Body of pancreas (tissue), 4 donors: Measurements from ENCODE around the gene NEB. TPM values are rescaled to one million over a fixed set of nuclear protein-coding genes. Genes with fewer than 3 reads are reported as not detected.

ENCODE experiments used
- ATAC-seq: fragments of 150-250 bp; one replicate; pipeline ENCODE4 v1.9.1; 2016
- DNase-seq, 4 donors: peaks; one replicate each; pipeline ENCODE4 v3.0.0-alpha.2; 2019
- H3K27ac ChIP-seq, 4 donors: fragments of 200-600 bp; sonication (generic); 1 replicate in 3 of 4; 2 replicates in 1 of 4; pipeline versions ENCODE4 v1.5.1 to v1.6.1; 2016 to 2019; ENCODE audit warnings: mild to moderate bottlenecking in 1 of 4, mixed read lengths in 1 of 4, moderate library complexity in 1 of 4
- H3K27me3 ChIP-seq, 2 donors: fragments of 200-600 bp; sonication (generic); one replicate each; pipeline ENCODE4 v1.6.0; 2016; ENCODE audit warnings: mild to moderate bottlenecking in 1 of 2
- H3K36me3 ChIP-seq, 2 donors: fragments of 200-600 bp; sonication (generic); replicated peaks in 1 of 2; 2 replicates each; pipeline ENCODE4 v1.5.1; 2016; ENCODE audit warnings: low read depth in 2 of 2; ENCODE audit not compliant: insufficient read depth in 1 of 2
- H3K4me1 ChIP-seq: fragments of 200-600 bp; sonication (generic); one replicate; pipeline ENCODE4 v1.6.0; 2016
- H3K4me3 ChIP-seq, 2 donors: fragments of 200-600 bp; sonication (generic); 1 replicate in 1 of 2; 2 replicates in 1 of 2; pipeline ENCODE4 v1.5.1; 2016 to 2019
- H3K9me3 ChIP-seq, 3 donors: fragments of 200-600 bp; sonication (generic); 1 replicate in 2 of 3; 2 replicates in 1 of 3; pipeline ENCODE4 v1.5.1; 2016
- CTCF ChIP-seq, 7 experiments: fragments of 450-650 bp in 4 of 7; fragments of 200-600 bp in 3 of 7; sonication (generic) in 3 of 7; IDR thresholded peaks; one replicate each; pipeline ENCODE4 v1.5.1; 2016 to 2019; ENCODE audit warnings: antibody characterized with exemption in 7 of 7
- POLR2A ChIP-seq, 3 donors: fragments of 450-650 bp; IDR thresholded peaks; one replicate each; pipeline ENCODE4 v1.6.1; 2016; ENCODE audit warnings: antibody characterized with exemption in 3 of 3, mild to moderate bottlenecking in 2 of 3
- WGBS, 2 donors: methylation state at CpG; one replicate each; pipeline ENCODE4 v1.1.5; 2017; 5-methylcytosine and 5-hydroxymethylcytosine counted together
- intact Hi-C: fragments of 100-400 bp; cut with DNase I; formaldehyde crosslinking; loops from one replicate; pipeline ENCODE4 v1.15.1; 2023
- total RNA-seq, 2 donors: library from RNA; depleted of rRNA; stranded (reverse); fragments of >200 nt; gene quantifications; one replicate each; pipeline ENCODE4 v1.1.0, GENCODE V29; 2016

Gene NEB
- total RNA-seq, 2 donors from 2014 or later, result 2.3 to 3.9 TPM

DNA sequence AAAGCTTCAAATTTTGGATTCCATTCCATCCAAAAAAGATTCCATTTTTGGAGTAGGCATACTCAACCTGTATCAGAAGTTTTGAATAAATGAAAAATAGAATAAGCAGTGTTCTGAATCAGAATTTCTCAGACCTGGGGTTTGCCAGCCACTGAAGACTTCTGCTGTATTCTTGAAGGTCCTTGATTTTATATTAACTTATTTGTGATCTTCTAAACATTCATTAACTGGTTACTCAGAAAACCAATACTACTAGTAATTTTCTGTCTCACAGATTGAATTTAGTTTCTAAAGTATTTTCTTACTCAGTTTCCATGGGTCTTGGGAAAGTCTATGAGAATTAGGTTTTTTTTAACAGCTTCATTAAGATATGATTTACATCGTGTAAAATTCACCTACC lies 263.7 kb downstream of the NEB start:
- no peak overlapping the region for H3K27ac ChIP-seq
- ATAC-seq (no peak), DNase-seq (no peak)
- H3K27me3 ChIP-seq, result no peaks in the 10 kb centered on the region
- TF ChIP-seq CTCF (IDR thresholded peaks at IDR 0.05) (no peak), POLR2A (IDR thresholded peaks at IDR 0.05) (no peak)
- H3K36me3 ChIP-seq, result peaks cover 0 to 34% of the 10 kb centered on the region in 2 donors
- no peak overlapping the region for H3K4me3 ChIP-seq
- no peaks in the 10 kb centered on the region for H3K4me1 ChIP-seq
- H3K9me3 ChIP-seq, result no peaks in the 10 kb centered on the region
- intact Hi-C loops, result no loop called here
- 97 to 98% methylated on average over 1 of the region's 1 CpG for WGBS, 2 donors

GRCh38 chr2:151465771-151466170 lies 268.5 kb downstream of the NEB start:
- Histone ChIP-seq H3K4me1 (no peaks in the 10 kb centered on the region), H3K4me3 (no peak overlapping the region), H3K9me3 (no peaks in the 10 kb centered on the region), H3K36me3 (peaks cover 5 to 35% of the 10 kb centered on the region in 2 donors), H3K27me3 (no peaks in the 10 kb centered on the region), H3K27ac (no peak overlapping the region)
- intact Hi-C loops, result no loop called here
- ATAC-seq, result no peak
- 89 to 97% methylated on average over 3 of the region's 3 CpGs for WGBS, 2 donors
- TF ChIP-seq POLR2A (IDR thresholded peaks at IDR 0.05) (no peak), CTCF (IDR thresholded peaks at IDR 0.05) (no peak)
- DNase-seq, result no peak

DNA sequence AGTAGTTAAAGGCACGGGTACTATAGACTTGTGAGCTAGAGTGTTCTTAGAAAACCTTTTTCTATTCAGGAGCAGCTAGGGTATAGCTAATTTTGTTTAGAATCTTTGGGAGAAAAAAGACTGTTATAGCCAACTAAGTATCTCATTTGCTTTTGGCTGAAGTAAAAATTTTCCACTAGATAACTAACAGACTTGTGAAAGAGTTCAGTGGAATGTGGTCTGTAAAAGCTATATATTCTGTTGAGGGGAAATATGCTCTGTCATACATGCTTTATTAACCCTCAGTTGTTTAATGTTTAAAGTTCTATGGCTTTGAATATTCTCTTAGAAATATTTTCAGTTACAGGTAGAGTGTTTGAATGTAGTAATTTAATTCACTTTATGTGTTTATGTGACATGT lies 274.9 kb downstream of the NEB start:
- Histone ChIP-seq H3K9me3 (no peaks in the 10 kb centered on the region), H3K27me3 (no peaks in the 10 kb centered on the region), H3K27ac (no peak overlapping the region), H3K4me1 (no peaks in the 10 kb centered on the region), H3K4me3 (no peak overlapping the region), H3K36me3 (peaks cover 5 to 15% of the 10 kb centered on the region in 2 donors)
- WGBS, 2 donors, result 55% methylated on average over 1 of the region's 1 CpG
- ATAC-seq (no peak), DNase-seq (no peak)
- no peak for TF ChIP-seq POLR2A (IDR thresholded peaks at IDR 0.05)
- intact Hi-C loops, result no loop called here

- Histone ChIP-seq H3K27ac (no peak overlapping the region), H3K4me1 (no peaks in the 10 kb centered on the region), H3K4me3 (no peak overlapping the region), H3K9me3 (no peaks in the 10 kb centered on the region), H3K27me3 (no peaks in the 10 kb centered on the region), H3K36me3 (peaks cover 0 to 47% of the 10 kb centered on the region in 2 donors)
- TF ChIP-seq CTCF (IDR thresholded peaks at IDR 0.05) (no peak), POLR2A (IDR thresholded peaks at IDR 0.05) (no peak)
- no peak for DNase-seq
- WGBS, 2 donors, result 95 to 96% methylated on average over 13 of the region's 13 CpGs
- ATAC-seq, result no peak
- intact Hi-C loops, result no loop called here
These were observed 295.1 kb downstream of the NEB start for GRCh38 chr2:151439127-151439526.

DNA sequence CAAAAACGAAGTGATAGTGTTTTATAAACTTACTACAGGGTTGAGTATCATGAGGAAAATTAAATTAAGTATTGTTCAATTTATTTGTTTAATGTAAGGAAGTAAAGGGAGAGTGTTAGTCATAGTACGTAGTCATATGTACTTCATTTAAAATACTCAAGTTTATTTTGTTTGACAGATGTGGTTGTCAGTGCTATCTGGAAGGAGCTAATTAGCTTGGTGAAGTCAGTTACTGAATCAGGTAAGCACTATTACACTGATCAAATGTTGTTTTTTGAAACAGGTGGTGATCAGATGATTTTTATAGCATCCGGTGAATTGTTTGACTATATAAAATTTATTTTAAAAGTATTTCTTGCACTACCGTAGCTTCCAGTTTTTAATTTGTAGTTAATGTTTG lies 295.8 kb downstream of the NEB start:
- TF ChIP-seq POLR2A (IDR thresholded peaks at IDR 0.05) (no peak), CTCF (IDR thresholded peaks at IDR 0.05) (no peak)
- Histone ChIP-seq H3K27me3 (no peaks in the 10 kb centered on the region), H3K4me1 (no peaks in the 10 kb centered on the region), H3K36me3 (peaks cover 0 to 47% of the 10 kb centered on the region in 2 donors), H3K9me3 (no peaks in the 10 kb centered on the region), H3K4me3 (no peak overlapping the region), H3K27ac (no peak overlapping the region)
- ATAC-seq (no peak), DNase-seq (no peak)
- intact Hi-C loops, result no loop called here
- 80 to 86% methylated on average over 4 of the region's 4 CpGs for WGBS, 2 donors
